Measurements from ENCODE around the gene NEDD9.

Gene NEDD9

DNA sequence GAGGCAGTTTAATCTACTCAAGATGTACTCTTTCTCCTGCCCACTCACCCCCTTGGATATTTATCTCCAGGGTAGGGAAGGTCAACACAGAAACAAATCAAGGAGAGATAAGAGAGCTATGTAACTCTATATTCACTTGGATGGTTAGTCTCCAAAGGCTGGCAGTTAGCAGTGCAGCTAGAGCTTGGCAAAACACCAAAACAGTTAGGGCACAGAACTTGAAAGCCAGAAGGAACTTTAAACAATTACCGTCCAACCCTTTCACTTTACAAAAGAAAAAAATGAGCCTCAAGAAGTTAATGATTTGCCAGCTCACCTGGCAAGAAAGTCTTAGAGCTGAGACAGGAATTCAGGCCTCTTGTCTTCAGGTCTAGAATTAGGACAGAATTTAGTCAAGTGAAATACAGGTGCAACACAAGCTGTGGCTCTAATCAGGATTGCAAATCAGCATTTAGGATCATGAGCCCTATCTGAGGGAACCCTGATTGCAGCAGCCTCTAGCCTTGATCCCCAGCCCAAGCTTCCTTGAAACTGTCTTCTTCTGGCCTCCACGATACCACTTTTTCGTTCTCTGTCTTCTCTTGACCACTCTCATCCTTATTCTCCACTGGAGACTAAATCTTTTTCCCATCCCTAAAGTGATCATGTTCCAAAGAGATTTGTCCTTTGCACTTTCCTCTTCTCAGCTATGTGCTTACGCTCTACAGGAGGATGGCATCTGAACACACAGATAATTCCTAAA lies 14.9 kb downstream of the NEDD9 start:
- no peak for DNase-seq

DNA sequence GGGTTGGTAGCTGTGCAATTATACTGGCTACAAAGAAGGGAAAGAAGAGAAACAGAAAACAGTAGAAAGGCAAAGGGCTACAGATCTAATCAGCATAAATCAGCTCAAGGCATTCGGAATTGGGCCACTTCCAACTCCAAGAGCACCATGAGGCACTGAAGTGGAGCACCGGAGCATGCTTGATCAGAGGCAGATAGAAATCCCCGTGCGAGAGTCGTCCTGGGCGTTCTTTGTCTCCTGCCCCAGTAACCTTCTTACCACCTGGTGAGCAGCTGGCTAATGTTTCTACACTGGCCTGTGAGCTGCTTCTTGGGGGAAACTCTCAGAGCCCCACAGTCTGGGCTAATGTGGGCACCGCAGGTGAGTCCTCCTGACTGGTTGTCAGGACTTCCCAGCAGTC lies 16.7 kb downstream of the NEDD9 start:
- no peak for DNase-seq

DNA sequence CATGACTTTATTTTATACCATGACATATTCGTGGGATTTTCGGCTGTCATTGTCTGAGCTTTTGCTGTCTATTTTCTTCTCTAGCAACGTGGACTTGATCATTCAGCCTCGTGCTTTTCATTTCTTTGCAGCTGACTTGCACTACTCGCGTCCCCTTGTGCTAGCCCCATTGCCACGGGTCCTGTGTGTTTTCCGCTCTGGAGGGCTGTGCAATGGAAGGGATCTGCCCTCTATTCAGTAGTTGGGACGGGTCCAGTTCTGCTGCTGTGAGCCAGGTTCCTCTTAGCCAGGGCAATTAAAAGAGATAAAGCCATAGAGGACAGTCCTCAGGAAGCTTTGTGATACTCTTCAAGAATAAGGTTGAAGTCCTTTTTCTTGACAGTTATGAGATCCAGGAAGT lies 17.6 kb downstream of the NEDD9 start:
- no peak for DNase-seq

DNA sequence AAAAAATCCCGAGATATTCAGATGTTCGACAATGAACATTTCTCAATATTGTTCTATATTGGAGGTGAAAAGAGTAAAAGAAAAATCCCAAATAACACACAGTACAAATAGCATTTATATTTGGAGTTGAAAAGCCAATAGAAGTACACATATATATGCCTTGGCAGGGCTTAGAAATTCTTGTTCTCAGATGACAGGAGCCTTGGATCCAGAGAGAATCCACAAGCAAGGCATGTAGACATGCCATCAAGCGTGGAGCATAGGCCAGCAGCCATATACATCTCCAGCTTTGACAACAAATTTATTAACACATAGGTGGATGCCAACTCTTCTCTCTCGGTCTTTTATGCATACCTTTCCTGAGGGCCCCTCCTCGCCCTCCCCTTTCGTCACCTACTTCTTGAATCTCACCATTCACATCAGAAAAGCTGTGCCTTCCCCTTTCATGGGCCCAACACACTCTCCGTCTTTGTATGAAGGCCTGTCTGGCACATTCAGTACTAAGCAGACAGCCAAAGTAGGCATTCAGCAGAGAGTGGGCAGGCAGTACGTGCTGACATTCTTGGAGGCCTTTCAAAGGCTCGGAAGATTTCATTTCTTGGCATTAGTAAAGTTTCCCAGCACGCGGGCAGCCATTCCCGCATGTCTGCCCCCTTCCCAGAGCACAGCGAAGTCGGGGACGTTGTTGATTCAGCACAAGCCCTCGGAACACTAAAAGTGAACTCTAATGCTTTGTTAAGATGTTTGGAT lies 18.2 kb downstream of the NEDD9 start:
- DNase-seq, result no peak

DNA sequence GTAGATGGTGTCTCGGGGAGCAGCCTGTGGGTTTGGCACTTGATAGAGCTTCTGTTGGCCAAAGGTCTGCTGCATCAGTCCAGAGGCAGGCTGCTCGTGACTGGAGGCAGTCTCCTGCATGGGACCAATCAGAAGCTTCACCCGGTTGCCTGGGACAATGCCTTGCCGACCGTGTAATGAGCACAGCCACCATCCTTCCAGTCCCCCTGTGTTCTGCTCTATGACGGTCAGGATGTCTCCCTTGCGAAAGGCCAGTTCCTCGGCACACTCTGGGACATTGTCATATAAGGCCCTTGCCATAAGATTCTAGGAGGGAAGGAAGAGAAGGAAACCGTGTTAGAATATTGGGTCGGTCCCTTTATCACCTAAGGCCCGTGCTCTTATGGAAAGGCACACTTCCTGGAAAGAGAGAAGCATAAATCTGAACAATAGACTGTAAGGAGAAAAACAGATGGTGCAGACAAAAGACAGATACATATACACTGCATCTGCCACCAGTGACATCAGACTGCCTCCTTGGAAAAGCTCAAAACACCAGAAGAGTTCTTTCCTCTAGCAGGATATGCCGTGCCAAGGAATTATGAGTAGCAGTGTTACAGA lies 18.9 kb downstream of the NEDD9 start:
- DNase-seq, result no peak

DNA sequence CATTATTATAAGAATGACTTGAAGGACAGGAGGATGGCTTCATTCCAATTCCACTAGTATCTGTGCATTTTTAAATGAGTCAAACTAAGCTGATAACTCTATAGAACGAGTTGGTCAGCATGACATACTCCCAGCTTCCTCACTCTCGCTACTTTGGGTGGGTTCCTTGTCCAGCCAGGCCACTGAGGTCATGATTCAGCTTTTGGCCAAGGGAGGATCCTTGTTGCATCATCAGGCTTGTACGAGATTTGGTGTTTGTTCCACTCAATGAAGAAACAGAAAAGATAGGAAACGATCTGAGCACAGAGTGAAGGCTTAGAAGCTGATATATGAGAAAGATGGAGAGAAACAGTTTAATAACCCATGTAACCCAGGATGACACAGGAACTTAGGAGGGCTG lies 19.8 kb downstream of the NEDD9 start:
- no peak for DNase-seq

DNA sequence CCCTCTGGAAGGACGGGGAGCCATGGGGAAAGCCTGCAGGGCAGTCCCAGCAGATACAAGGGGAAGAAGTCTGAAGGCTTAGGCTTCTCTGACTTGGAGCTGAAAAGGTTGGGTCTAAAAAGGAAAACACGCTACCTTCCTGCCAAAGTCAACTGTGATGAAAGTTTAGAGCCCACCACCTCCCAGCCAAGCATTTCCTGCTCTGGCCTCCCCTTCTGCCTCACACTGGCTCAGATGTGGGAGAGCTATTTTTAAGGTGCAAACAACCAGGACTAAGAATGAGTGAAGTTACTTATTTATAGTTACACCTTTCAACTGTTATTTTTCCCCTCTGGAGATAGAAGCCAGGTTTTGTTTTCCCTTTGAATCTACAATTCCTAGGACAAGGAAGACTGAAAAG lies 21.2 kb downstream of the NEDD9 start:
- DNase-seq, result no peak

DNA sequence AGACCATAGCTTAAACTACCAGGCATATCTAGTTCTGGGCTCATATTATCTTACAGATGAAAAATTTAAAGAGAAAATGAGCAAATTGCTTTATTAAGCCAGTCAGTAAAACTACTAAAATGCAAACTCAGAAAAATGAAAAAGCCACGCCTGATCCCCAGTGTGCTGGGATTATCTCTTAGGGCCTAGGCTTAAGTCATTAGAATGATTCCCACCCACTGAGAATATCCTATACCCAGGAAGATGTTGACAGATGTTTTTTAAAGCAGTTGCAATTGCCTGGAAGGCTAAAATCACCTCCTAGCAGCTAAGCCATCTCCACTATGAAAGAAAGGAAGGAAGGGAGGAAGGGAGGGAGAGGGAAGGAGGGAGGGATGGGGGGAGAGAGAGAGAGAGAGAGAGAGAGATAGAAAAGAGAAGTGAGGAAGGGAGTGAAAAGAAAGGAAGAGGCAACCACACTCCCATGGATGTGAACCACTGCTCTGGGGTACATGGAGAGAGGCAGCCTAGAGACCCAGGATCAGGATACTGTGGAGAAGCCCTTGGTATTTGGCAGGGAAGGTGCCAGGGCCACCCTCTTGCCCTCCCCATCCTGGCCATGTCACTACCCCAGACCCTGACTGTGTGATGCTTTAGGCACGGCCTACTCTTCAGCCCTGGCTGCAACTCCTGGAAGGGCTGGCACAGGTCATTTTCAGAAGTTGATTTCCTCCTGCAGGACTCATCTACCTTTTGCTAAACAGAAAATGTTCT lies 21.9 kb downstream of the NEDD9 start:
- DNase-seq, result no peak

DNA sequence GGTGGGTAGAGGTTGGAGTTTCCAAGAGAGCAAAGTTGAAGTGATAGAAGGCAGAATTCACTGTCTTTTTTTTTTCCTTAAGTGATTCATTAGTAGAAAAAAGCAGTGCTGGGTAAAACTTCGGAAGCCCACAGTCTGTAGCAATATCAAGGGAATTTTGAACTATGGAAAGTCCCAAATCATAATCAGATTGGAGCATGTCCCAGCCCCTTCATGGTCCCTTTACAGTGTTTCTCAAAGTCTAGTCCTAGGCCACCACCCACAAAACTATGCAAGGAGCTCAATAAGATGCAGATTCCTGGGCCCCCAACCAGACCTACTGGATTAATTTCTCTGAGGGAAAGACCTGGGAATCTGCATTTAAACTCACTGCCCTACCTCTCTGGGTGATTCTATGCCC lies 22.6 kb downstream of the NEDD9 start:
- DNase-seq, result no peak

DNA sequence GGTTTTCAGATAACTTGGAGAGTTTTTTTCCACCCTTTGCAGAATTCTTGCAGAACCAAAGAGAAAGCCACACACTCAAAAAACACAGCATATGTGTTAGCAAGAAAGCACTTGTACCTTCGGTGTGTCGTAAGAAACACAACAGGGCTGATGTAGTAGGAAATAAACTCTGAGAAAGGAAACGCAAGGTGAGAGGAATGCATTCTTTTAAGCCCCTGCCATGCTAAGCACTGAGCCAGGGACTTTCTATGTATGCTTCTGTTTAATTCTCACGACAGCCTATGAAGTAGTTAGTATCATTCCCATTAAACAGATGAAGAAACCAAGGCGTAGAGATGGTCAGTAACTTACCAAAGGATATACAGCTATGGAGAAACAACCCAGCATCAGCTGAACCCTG lies 23.1 kb downstream of the NEDD9 start:
- DNase-seq, result no peak

DNA sequence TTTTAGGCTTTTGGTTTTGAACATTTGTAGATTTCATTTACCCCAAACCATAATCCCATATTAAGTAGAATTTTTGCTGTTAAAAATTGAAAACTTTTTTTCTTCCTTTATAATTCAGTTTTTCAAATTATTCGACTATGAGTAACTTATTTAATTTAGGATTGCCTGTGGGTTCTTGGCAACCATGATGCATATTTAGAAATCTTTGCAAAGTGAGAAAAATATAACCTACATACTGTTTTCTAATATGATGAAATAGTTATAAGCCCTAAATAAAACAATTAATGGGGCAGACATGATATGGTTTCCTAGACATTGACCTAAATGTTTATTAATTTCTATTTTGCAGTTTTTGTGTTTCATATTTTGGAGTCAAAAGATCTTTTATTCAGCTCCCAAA lies 23.6 kb downstream of the NEDD9 start:
- DNase-seq, result no peak

DNA sequence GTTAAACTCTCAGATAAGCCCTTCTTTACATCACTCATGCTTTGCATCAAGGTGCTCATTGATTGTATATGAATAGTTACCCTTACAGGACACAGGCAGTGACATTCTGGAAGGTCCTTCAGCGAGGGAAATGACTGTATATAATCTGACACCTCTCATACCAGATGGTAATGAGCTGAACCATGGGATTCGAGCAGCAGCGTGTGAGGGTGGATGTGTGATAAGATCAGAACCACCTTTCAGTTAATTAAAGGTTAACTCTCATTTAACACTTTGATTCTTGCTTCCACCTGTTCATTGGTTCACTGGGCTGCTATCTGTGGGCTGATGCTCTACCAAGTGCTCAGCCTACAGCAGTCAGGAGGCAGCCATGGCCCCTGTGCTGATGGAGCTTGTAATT lies 24.2 kb downstream of the NEDD9 start:
- no peak for DNase-seq

DNA sequence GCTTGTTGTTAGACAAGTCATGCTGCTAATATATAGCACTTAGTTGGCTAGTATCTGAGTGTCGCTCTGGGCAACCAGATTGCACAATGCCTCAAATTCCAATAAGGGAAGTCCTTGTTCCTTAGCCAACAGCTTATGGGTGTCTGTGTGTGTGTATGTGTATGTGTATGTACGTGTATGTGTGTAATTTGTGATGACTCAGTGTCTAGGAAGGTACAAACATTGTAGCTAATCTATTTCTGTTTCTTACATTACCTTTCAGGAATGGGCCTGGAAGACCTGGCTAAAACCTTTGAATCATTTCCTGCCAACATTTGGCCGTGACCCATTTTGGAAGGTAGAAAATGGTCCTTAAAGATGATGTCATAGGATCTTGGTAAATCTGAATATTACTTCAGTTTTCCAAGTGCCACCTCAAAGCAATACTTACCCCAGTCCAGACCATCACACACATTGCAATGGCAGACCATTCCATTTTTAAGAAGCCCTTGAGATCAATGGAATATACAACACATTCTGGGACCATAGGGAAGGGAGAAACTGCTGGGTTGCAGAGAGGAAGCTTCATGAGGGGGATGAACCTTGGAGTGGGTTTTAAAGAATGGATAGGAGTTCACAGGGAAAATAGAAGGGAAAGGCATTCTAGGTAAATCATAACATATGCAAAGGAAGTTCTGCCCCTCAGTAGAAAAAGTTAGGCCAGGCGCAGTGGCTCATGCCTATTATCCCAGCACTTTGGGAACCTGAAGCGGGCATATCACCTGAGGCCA lies 25.1 kb downstream of the NEDD9 start:
- no peak for DNase-seq

DNA sequence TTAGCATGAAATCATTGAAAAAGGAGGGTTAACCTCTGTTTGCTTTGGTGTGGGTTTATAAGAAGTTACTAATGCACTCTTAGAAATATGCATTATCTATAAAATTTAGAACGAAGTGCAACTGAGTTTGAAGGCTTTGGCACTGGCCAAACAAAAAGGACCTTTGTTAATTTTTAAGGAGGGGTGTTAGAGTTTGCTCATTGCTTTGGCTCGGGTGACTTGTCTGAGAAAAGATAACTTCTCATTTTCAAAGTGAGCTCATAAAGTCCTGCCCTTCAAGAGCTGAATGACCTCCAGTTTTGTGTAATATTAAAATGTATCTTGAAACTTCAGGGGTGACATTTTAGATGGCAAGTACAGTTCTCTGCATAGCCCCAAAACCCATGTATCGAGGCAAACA lies 25.9 kb downstream of the NEDD9 start:
- DNase-seq, result no peak

DNA sequence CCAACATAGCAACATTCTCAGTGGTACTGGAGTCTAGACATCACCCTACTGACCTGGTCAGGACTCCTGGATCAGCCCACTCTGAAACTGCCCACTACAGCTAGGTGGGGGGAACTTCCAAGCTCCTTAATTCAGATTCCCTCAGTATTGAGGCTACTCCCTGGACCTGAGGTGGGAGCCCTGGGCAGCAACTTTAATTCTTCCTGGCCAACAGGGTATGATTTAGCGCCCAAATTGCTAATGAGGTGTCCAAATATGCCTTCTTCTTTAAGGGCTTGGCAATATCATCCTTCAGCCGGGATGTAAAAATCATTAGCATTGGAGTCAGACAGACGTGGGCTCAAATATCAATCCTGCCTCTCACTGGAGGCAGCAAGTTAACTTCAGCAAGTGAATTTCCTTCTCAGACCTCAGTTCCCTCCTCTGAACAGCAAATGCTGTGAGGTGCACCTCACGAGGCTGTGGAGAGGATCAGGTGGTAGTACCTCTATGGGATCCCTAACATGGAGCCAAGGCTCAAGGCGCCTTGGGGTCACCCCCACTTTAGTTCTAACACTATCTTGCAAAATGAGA lies 27.6 kb downstream of the NEDD9 start:
- no peak for DNase-seq

DNA sequence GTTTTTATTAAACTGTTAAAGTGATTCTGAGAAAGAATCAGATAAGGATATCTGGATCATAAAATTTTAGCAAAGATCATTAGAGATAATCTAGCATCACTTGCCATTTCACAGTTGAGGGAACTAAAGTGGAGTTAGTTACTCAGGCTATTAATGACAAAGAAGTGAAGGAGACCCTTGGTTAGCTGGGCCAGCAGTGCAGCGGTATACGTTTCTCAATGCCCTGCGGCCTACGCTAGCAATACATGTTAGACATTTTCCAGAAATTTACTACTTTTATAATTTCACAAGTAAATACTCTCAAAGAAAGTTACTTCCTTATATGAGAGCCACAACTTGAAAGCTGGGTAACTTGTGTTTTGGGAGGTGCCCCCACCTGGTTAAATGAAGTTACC lies 28.5 kb downstream of the NEDD9 start:
- DNase-seq, result no peak

DNA sequence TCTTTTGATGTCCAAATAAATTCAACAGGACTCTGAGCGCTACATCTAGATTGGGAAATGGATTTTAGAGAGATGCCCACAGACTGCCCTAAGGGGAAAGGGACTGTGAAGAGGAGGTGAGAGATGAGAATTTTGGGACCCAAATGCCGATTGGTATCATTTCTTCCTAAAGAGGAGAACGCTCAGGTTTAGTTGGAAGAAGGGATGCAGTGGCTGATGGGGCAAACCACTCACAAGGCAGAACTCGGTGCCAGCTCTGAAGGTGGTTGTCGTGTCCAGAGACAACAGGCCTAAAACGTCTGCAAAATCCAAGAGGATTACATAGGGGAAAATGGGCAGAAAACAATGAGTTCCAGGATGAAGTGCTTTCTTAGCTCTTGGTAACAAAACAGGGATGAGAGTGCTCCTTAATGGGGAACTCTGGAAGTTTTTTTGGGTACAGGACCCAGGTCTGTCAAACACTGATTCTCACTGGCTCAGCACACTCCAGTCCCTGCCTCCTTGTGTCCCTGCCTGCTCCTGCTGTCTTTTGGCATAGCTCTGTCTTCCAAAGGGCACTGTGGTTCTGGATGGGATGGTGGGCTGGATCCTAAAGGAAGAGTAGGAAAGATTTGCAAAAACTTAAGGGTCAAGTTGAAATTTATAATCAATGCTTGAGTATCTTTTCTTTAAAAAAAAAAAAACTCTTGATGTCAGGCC lies 29.0 kb downstream of the NEDD9 start:
- DNase-seq, result no peak

DNA sequence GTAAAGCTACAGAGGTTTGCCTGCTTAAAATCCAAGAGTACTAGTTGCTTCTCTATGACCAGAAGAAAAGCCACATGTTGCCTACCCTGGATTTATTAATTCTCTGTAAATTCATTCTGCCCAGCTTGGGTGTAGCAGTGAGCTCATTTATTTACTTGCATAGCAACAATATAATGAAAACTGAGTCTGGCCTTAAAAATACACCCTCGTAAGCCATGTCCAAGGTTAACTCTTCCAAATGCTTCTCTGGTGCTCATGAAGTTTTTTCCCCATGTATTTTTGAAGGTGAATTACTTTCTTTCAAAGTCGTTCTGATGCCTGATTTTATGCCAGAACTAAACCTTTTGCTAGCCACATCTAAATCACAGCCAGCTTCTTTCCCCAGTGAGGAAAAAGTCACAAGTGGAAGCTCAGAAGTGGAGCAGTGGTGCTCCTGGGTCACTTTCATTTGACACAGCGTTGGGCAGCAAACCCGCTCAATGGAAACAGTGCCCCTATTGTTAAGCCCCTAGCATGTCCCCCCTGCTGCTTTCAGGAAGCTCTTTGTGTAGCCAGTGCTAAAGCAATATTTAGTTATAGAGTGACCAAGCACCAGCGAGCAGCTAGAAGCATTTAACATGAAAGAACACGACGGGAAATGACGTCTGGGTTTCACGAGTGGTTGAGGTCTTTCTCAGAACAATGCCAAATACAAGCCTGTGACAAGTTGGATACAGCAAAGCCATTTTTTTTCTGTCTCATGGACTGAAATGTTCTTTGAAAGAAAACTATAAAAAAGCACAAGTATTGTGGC lies 29.8 kb downstream of the NEDD9 start:
- DNase-seq, result no peak

DNA sequence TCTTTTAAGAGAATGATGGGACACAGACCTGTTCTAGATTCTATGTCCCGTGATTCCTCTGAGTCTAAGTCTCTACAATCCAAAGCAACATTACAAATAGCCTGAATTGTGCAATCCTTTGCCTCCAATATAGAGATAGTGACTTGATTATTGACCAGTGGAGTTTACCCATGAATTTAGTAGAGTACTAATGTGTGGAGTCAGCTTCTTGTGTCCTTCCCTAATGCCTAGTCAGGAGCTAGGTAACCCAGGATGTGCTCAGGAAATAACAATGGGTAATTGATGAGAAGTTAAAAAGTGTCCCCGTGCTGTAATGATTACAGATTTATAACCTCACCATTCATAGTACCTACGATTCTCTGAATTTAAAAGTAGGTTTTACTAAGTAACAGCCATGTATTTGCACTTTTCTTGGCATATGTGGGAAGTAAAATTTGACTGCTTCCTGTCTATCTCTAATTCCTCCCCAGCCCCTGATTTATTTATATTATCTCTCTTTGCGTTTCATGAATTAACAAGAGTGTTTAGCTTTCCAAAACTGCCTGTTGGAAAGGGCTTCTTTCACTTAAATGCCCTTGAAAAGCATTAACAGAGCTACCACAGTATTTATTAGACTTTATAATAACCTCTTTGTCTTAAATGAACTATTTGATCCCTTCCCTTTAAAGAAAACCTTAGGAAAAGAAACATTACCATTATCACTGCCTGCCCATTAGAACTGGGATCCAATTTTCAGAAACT lies 30.5 kb downstream of the NEDD9 start:
- DNase-seq, result no peak

DNA sequence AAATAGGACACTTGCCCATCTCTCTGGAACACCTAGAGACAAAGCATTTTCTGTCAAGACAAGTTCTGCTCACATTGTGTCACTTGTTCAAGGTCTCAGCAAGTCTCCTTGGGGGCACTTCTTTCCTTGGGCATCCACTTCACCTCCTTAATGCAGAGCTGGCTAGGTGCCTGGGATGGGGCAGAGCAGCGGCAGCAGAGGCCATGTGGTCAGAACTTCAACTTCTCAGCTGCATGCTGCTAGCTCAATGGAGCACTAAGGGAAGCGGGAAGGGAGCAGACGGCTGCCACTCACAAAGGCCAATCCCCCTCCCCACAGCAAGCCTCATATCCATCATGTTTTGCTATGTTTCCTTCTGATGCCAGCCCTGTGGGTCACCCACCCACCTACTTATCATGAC lies 31.5 kb downstream of the NEDD9 start:
- no peak for DNase-seq

All from activated gamma-delta T cell (primary cell).